ENCODE measurements around the gene TENM4.

Gene TENM4

DNA sequence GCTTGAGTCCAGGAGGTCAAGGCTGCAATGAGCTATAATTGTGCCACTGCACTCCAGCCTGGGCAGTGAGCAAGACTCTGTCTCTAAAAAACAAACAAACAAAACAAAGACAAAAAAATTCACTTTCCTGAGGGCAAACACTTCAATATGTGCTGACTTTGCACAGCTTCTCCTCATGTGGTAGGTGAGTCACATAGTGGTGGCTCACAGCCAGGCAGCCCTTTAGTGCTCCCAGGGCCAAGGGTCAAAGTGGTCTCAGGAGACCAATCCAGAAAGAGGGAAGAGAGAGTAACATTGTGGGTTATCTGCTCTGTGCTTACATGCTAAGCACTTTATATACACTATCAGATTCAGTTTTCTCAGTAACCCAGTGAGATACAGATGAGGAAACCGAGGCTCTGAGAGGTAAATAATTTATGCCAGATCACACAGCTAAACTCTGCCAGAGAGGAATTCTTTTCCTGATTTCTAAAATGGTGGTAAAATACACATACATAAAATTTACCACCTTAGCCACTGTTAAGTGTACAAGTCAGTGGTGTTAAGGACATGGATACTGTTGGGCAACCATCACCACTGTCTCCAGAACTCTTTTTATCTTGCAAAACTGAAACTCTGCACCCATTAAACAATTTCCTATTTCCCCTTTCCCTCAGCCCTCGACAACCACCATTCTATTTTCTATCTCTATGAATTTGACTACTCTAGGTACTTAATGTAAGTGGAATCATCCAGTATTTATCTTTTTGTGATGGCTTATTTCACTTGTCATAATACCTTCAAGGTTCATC lies 634.4 kb downstream of the TENM4 start:
- no peak overlapping the region for H2AFZ ChIP-seq (ENCODE audit: low read length, unreplicated experiment)
- no peak overlapping the region for H3K4me3 ChIP-seq (ENCODE audit: low read depth, low read length)
- no peaks in the 10 kb centered on the region for H3K36me3 ChIP-seq (ENCODE audit: insufficient read depth, low read length)
- peaks cover 27% of the 10 kb centered on the region for H3K4me1 ChIP-seq (ENCODE audit: control insufficient read depth, insufficient read depth, low read length, unreplicated experiment)
- no peak overlapping the region for H3K27ac ChIP-seq (ENCODE audit: low read depth, low read length)
- no peaks in the 10 kb centered on the region for H3K79me2 ChIP-seq (ENCODE audit: control insufficient read depth, insufficient read depth, low read length, unreplicated experiment)
- no peaks in the 10 kb centered on the region for H3K27me3 ChIP-seq (ENCODE audit: insufficient read depth, low read length)

DNA sequence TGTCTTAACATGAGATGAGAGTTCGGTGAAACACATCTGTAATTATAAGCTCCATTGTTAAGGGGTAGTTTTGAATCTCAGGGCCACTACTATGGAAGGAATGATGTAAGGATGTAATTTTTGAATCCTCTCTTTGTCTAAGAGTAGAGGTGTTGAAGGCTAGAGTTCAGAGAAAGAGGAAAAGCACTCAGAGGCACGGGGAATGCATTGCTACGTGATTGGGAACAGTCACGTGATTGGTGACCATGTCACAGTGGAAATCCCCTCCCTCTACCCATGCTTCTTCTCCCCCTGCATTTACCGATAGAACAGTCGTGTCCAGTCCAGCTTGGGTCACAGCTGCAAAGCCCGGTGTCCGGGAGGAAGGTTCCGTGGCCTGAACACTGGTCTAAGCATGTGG lies 635.8 kb downstream of the TENM4 start:
- H3K27ac ChIP-seq (ENCODE audit: low read depth, low read length): no peak overlapping the region
- H3K27me3 ChIP-seq (ENCODE audit: insufficient read depth, low read length): no peaks in the 10 kb centered on the region
- peaks cover 41% of the 10 kb centered on the region for H3K4me1 ChIP-seq (ENCODE audit: control insufficient read depth, insufficient read depth, low read length, unreplicated experiment)

DNA sequence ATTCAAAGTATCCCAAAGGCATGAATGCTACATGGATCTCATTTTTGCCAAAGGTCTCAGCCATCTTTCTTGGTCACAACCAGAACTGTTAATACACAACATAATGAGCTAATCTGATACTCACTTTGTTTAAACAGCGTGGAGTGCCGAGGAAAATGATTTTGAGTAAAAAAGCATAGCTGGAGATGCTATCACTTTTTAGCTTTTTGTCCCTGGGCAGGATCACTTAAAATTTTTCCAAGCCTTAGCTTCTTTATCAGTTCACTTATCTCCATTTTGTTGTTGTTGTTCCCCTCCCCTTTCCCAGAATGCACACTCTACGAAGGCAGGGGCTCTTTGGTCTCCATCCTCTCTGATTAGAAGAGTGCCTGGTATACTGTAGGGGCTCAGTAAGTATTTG lies 636.8 kb downstream of the TENM4 start:
- Histone ChIP-seq H3K4me3 (ENCODE audit: low read depth, low read length) (no peak overlapping the region), H3K36me3 (ENCODE audit: insufficient read depth, low read length) (no peaks in the 10 kb centered on the region), H3K79me2 (ENCODE audit: control insufficient read depth, insufficient read depth, low read length, unreplicated experiment) (no peaks in the 10 kb centered on the region), H3K27ac (ENCODE audit: low read depth, low read length) (no peak overlapping the region), H3K27me3 (ENCODE audit: insufficient read depth, low read length) (no peaks in the 10 kb centered on the region), H3K4me1 (ENCODE audit: control insufficient read depth, insufficient read depth, low read length, unreplicated experiment) (peaks cover 51% of the 10 kb centered on the region), H2AFZ (ENCODE audit: low read length, unreplicated experiment) (no peak overlapping the region)

More for the DNA sequence above, 635.8 kb downstream of the TENM4 start:
- no peak overlapping the region for H3K4me3 ChIP-seq (ENCODE audit: low read depth, low read length)
- no peak overlapping the region for H2AFZ ChIP-seq (ENCODE audit: low read length, unreplicated experiment)
- H3K79me2 ChIP-seq (ENCODE audit: control insufficient read depth, insufficient read depth, low read length, unreplicated experiment): no peaks in the 10 kb centered on the region
- H3K36me3 ChIP-seq (ENCODE audit: insufficient read depth, low read length): no peaks in the 10 kb centered on the region

DNA sequence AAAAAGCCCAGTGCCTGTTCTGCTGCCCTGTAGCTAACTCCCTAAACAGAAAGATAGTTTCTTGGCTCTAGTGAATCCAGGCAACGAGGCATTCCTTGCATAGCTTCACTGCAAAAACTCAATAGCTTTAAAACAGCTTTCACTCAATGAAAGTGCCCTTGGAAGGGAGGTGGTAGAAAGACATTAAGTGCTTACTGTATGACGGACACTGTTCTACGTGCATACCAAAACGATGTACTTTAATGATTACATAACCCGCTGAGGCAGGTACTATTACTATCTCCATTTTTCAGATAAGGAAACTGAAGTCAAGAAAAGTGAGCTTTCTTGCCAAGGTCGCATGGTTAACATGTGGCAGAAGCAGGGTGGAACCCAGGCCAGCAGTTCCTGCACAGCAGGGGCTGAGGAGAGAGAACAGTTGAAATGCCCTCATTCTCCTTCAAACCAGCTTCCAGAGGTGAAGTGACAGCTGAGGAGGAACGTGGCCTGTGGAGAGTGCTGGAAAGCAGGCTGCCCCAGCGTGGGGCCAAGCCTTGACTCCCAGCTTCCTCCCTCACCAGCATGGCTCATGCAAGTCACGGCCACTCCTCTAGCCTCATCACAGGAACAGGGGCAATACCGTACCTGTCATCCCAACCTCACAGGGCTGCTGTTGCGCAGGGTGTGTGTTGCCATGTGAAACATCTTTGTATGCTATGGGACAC lies 638.6 kb downstream of the TENM4 start:
- H2AFZ ChIP-seq (ENCODE audit: low read length, unreplicated experiment): no peak overlapping the region
- no peak overlapping the region for H3K4me3 ChIP-seq (ENCODE audit: low read depth, low read length)

DNA sequence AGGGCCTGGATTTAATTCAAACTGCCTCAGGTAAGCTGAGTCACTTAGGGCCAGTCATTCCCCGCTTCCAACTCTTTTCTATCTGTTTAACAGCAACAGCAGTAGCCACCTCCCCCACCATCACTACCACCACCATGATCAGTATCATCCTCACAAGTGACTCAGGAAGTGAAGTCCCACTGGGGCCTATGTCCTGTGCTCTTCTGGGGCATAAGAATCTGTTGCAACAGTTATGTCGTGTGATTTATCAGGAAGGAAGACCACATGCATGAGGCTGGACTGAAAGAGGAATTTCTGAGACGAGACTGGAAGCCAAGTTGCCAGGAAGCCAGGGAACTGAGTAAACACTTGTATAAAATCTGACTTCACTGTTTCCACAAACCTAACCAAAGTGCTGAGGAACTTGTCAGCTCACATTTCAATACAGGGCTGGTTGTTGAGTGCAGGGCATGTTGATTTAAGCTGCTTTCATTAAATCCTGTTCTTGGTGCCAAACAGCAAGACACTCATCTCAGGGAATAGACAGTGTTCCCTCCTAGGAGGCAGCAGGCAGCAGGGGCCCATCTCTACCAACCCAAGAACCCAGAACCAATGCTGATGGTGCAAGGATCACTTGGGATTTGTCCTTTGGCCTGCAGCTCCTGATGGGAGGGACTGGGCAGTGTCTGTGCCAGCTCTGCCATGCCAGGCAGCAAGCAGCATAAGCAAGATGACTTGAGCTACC lies 639.5 kb downstream of the TENM4 start:
- no peak overlapping the region for H3K4me3 ChIP-seq (ENCODE audit: low read depth, low read length)
- H3K36me3 ChIP-seq (ENCODE audit: insufficient read depth, low read length): no peaks in the 10 kb centered on the region
- H3K27me3 ChIP-seq (ENCODE audit: insufficient read depth, low read length): no peaks in the 10 kb centered on the region
- H2AFZ ChIP-seq (ENCODE audit: low read length, unreplicated experiment): no peak overlapping the region
- H3K79me2 ChIP-seq (ENCODE audit: control insufficient read depth, insufficient read depth, low read length, unreplicated experiment): no peaks in the 10 kb centered on the region
- peaks cover 64% of the 10 kb centered on the region for H3K4me1 ChIP-seq (ENCODE audit: control insufficient read depth, insufficient read depth, low read length, unreplicated experiment)
- H3K27ac ChIP-seq (ENCODE audit: low read depth, low read length): peak overlapping the region; percentile 97

More for the DNA sequence above, 638.6 kb downstream of the TENM4 start:
- Histone ChIP-seq H3K27ac (ENCODE audit: low read depth, low read length) (peak overlapping the region; percentile 97), H3K27me3 (ENCODE audit: insufficient read depth, low read length) (no peaks in the 10 kb centered on the region), H3K79me2 (ENCODE audit: control insufficient read depth, insufficient read depth, low read length, unreplicated experiment) (no peaks in the 10 kb centered on the region), H3K4me1 (ENCODE audit: control insufficient read depth, insufficient read depth, low read length, unreplicated experiment) (peaks cover 60% of the 10 kb centered on the region), H3K36me3 (ENCODE audit: insufficient read depth, low read length) (no peaks in the 10 kb centered on the region)

DNA sequence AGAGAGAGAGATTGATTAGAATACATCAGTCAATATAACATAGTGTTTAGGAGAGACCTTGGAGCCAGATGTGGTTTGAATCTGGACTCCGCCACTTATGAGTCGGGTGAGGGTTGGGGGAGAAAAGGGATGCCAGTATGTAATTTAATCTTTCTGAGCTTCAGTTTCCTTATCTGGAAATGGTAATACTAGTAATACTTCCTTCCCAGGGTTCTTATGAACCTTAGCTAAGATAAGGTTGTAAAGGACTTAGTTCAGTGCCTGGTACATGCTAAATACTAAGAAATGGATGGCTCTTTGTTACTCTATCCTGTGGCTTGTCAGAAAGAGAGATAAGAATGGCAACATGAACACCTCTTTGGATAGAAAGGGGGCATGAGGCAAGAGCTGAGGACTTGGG lies 640.1 kb downstream of the TENM4 start:
- H3K79me2 ChIP-seq (ENCODE audit: control insufficient read depth, insufficient read depth, low read length, unreplicated experiment): no peaks in the 10 kb centered on the region
- no peaks in the 10 kb centered on the region for H3K27me3 ChIP-seq (ENCODE audit: insufficient read depth, low read length)
- no peak overlapping the region for H2AFZ ChIP-seq (ENCODE audit: low read length, unreplicated experiment)
- H3K27ac ChIP-seq (ENCODE audit: low read depth, low read length): peak overlapping the region; percentile 97
- H3K36me3 ChIP-seq (ENCODE audit: insufficient read depth, low read length): no peaks in the 10 kb centered on the region
- no peak overlapping the region for H3K4me3 ChIP-seq (ENCODE audit: low read depth, low read length)
- H3K4me1 ChIP-seq (ENCODE audit: control insufficient read depth, insufficient read depth, low read length, unreplicated experiment): peaks cover 65% of the 10 kb centered on the region

DNA sequence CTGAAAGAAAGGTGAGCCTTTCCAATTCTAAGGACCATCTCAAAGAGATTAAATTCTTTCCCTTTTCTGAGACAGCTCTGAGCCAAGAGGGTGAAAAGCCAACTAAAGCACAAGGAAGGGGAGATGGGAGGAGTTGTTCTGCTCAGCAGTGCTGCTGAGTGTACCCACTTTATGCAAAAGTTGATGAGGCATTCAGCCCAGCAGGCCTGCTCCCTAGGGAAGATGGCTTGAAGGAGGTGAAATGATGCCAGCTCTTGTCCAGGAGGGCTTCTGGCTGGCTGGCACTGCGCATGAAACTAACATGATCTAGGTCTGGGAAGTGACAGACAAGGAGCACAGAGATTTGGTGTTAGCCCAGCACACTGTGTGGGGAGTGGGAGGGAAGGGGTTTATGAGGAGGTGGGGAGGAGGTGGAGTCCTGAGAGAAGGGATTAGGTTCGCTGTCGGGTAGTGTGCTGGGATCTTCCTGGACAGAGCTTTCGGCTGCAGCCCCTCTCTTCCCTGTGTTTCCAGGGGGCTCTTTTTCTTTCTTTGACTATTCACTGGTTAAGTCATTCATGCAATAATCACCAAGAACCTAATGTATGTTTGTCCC lies 640.6 kb downstream of the TENM4 start:
- H3K4me1 ChIP-seq (ENCODE audit: control insufficient read depth, insufficient read depth, low read length, unreplicated experiment): peaks cover 68% of the 10 kb centered on the region
- no peak overlapping the region for H3K4me3 ChIP-seq (ENCODE audit: low read depth, low read length)
- no peaks in the 10 kb centered on the region for H3K79me2 ChIP-seq (ENCODE audit: control insufficient read depth, insufficient read depth, low read length, unreplicated experiment)
- peak overlapping the region; percentile 97 for H3K27ac ChIP-seq (ENCODE audit: low read depth, low read length)
- H3K27me3 ChIP-seq (ENCODE audit: insufficient read depth, low read length): no peaks in the 10 kb centered on the region
- no peak overlapping the region for H2AFZ ChIP-seq (ENCODE audit: low read length, unreplicated experiment)
- no peaks in the 10 kb centered on the region for H3K36me3 ChIP-seq (ENCODE audit: insufficient read depth, low read length)

DNA sequence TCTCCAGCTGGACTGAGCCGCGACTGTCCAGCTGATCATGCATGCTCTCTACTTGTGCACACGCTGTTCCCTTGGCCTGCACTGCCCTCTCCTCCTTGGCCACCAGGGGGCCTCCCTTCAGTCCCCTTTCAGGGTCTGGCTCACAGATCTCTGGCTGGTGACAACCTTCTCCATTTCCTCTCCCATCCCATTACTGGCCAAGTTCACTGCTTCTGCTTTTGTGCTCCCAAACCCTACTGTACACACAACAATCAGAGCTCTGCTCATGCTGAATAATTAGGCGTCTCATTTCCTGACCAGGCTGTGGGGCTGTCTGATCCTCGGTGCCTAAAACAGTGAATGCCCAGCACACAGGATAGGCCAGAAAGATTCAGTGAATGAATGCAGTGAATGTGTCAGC lies 642.2 kb downstream of the TENM4 start:
- Histone ChIP-seq H3K79me2 (ENCODE audit: control insufficient read depth, insufficient read depth, low read length, unreplicated experiment) (no peaks in the 10 kb centered on the region), H3K36me3 (ENCODE audit: insufficient read depth, low read length) (no peaks in the 10 kb centered on the region), H2AFZ (ENCODE audit: low read length, unreplicated experiment) (no peak overlapping the region), H3K4me1 (ENCODE audit: control insufficient read depth, insufficient read depth, low read length, unreplicated experiment) (peaks cover 68% of the 10 kb centered on the region), H3K27me3 (ENCODE audit: insufficient read depth, low read length) (no peaks in the 10 kb centered on the region), H3K27ac (ENCODE audit: low read depth, low read length) (peak overlapping the region; percentile 92; the same call in 1 of the 2 replicates), H3K4me3 (ENCODE audit: low read depth, low read length) (no peak overlapping the region)

DNA sequence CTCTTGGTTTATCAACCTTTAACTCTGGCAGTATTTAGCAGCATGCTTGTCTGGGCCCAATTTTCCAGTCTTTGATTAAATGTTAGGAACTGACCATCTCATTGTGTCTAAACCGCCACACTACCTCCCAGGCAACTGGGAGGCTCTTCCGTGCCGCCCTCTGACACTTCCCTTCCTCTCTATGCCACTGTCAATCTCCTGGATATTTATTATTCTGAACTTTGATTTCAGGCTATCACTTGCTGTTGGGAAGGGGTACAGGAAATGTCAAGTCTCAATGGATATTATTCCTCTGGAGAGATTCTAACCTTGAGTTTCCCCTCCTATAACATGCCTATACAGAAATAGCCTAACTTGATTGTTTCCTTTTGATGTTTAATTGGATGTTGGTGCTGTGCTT lies 643.3 kb downstream of the TENM4 start:
- Histone ChIP-seq H3K79me2 (ENCODE audit: control insufficient read depth, insufficient read depth, low read length, unreplicated experiment) (no peaks in the 10 kb centered on the region), H3K27ac (ENCODE audit: low read depth, low read length) (peak overlapping the region; percentile 92), H3K27me3 (ENCODE audit: insufficient read depth, low read length) (no peaks in the 10 kb centered on the region), H3K4me1 (ENCODE audit: control insufficient read depth, insufficient read depth, low read length, unreplicated experiment) (peaks cover 67% of the 10 kb centered on the region), H3K4me3 (ENCODE audit: low read depth, low read length) (no peak overlapping the region), H3K36me3 (ENCODE audit: insufficient read depth, low read length) (no peaks in the 10 kb centered on the region), H2AFZ (ENCODE audit: low read length, unreplicated experiment) (peak overlapping the region; percentile 27)

DNA sequence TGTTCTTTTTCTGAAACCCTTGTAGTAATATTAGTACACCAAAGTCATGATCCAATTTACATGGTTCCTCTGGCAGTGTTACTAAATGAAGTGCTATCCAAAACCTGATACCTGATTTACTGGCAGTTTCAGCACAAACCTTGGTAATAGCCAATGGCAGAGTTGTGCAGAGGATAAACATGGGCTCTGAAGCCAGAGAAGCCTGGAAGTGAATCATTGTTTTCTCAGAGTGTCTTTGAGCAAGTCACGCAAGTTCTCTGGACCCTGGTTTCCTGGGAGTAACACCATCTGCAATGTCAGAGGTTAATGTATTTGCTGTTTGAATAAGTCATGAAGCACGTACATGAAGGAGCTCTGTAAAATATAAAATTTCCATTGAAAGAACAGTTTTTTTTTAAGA lies 643.9 kb downstream of the TENM4 start:
- Histone ChIP-seq H2AFZ (ENCODE audit: low read length, unreplicated experiment) (peak overlapping the region; percentile 27), H3K79me2 (ENCODE audit: control insufficient read depth, insufficient read depth, low read length, unreplicated experiment) (no peaks in the 10 kb centered on the region), H3K27me3 (ENCODE audit: insufficient read depth, low read length) (no peaks in the 10 kb centered on the region), H3K4me1 (ENCODE audit: control insufficient read depth, insufficient read depth, low read length, unreplicated experiment) (peaks cover 61% of the 10 kb centered on the region), H3K36me3 (ENCODE audit: insufficient read depth, low read length) (no peaks in the 10 kb centered on the region), H3K4me3 (ENCODE audit: low read depth, low read length) (no peak overlapping the region), H3K27ac (ENCODE audit: low read depth, low read length) (peak overlapping the region; percentile 92)
